Common myeloid progenitor, CD34-positive (primary cell): Measurements from ENCODE around the gene ZNF594.
"Not testable (repeated sequence)": the region's sequence is repeated elsewhere in the genome, so short reads cannot be mapped to it uniquely, and the experiment has no call there.

Experiments
- CTCF ChIA-PET: fragments of 350-600 bp; sonication (Branson Sonifier 250); formaldehyde crosslinking; loops from one replicate; lab custom pipeline; 2021; ENCODE audit warnings: antibody characterized with exemption; lab: Charles Lee
- POLR2A ChIA-PET: fragments of 350-600 bp; sonication (Branson Sonifier 250); formaldehyde crosslinking; loops from one replicate; lab custom pipeline; 2021; ENCODE audit warnings: antibody characterized with exemption; lab: Charles Lee
- DNase-seq, 3 donors: peaks; one replicate each; pipeline versions ENCODE4 v3.0.0 to v3.0.0-alpha.2; 2013
- H3K27ac ChIP-seq, 2 experiments: 1 replicate in 1 of 2; 2 replicates in 1 of 2; pipeline ENCODE4 v1.7.0; 2013; ENCODE audit warnings: inconsistent platforms in 2 of 2, low read length in 2 of 2, mild to moderate bottlenecking in 2 of 2, low read depth in 1 of 2, moderate library complexity in 1 of 2; ENCODE audit not compliant: severe bottlenecking in 2 of 2, insufficient read depth in 1 of 2, poor library complexity in 1 of 2
- H3K27me3 ChIP-seq, 5 experiments: replicated peaks in 2 of 5; 1 replicate in 3 of 5; 2 replicates in 2 of 5; pipeline versions ENCODE4 v1.6.1 to v1.7.0; 2013; ENCODE audit warnings: low read length in 4 of 5, mild to moderate bottlenecking in 2 of 5, moderate library complexity in 2 of 5, inconsistent platforms in 1 of 5; ENCODE audit not compliant: insufficient read depth in 5 of 5, control insufficient read depth in 4 of 5
- H3K36me3 ChIP-seq, 4 experiments: 1 replicate in 2 of 4; 2 replicates in 2 of 4; pipeline versions ENCODE4 v1.6.1 to v1.7.0; 2013; ENCODE audit warnings: low read length in 3 of 4, control low read depth in 1 of 4, mild to moderate bottlenecking in 1 of 4; ENCODE audit not compliant: control insufficient read depth in 4 of 4, insufficient read depth in 4 of 4
- H3K4me1 ChIP-seq, 4 experiments: 1 replicate in 3 of 4; 2 replicates in 1 of 4; pipeline versions ENCODE4 v1.6.1 to v1.7.1; 2013; ENCODE audit warnings: low read length in 3 of 4, mild to moderate bottlenecking in 3 of 4, control low read depth in 1 of 4, inconsistent platforms in 1 of 4, moderate library complexity in 1 of 4; ENCODE audit not compliant: control insufficient read depth in 4 of 4, insufficient read depth in 4 of 4; ENCODE audit errors: control extremely low read depth in 1 of 4
- H3K4me3 ChIP-seq, 7 experiments: 1 replicate in 4 of 7; 2 replicates in 3 of 7; pipeline versions ENCODE4 v1.5.1 to v1.7.0; 2013; ENCODE audit warnings: mild to moderate bottlenecking in 7 of 7, low read length in 6 of 7, moderate library complexity in 6 of 7, inconsistent platforms in 2 of 7, low read depth in 2 of 7, control low read depth in 1 of 7; ENCODE audit not compliant: insufficient read depth in 4 of 7, control insufficient read depth in 1 of 7; ENCODE audit errors: extremely low read depth in 1 of 7
- H3K9me3 ChIP-seq, 5 experiments: 1 replicate in 4 of 5; 2 replicates in 1 of 5; pipeline versions ENCODE4 v1.6.1 to v1.7.1; 2013; ENCODE audit warnings: low read length in 4 of 5, mild to moderate bottlenecking in 2 of 5, inconsistent platforms in 1 of 5, low read depth in 1 of 5, moderate library complexity in 1 of 5; ENCODE audit not compliant: control insufficient read depth in 4 of 5, insufficient read depth in 2 of 5; ENCODE audit errors: control extremely low read depth in 1 of 5
- WGBS: methylation state at CpG from one replicate; pipeline ENCODE4 v1.1.5; 2013; ENCODE audit not compliant: insufficient coverage; 5-methylcytosine and 5-hydroxymethylcytosine counted together

The ZNF594 gene

DNA sequence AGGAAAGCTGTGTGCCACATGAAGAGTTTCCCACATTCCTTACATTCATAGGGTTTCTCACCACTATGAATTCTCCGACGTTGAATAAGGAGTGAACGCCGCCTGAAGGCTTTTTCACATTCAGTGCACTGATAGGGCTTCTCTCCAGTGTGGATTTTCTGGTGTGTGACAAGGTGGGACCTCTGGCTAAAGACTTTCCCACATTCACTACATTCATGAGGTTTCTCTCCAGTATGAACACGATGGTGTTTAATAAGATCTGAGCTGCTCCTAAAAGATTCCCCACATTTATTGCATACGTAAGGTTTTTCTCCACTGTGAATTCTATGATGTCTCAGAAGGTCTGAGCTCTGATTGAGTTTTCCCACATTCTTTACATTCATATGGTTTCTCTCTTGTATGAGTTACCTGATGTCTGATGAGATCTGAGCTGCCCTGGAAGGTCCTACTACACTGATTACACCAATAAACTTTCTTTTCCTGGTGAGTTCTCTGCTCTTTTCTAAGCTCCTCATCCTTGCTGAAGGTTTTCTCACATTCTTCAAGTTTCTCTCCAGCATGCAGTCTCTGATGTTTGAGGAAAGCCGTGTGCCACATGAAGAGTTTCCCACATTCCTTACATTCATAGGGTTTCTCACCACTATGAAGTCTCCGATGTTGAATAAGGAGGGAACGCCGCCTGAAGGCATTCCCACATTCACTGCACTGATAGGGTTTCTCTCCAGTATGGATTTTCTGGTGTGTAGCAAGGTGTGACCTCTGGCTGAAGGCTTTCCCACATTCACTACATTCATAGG is 10.0 kb downstream of the ZNF594 start:
- H3K4me3 ChIP-seq, result peak overlapping the region in 1 of 7 experiments; percentile 19
- H3K27ac ChIP-seq, result no peak overlapping the region
- no peaks in the 10 kb centered on the region for H3K4me1 ChIP-seq
- 100% methylated on average over 4 of the region's 10 CpGs for WGBS
- no peak for DNase-seq
- peaks cover 0 to 29% (median 8%) of the 10 kb centered on the region in 4 experiments for H3K36me3 ChIP-seq
- H3K9me3 ChIP-seq, result peaks cover 13 to 91% (median 67%) of the 10 kb centered on the region in 5 experiments
- ChIA-PET CTCF (interaction anchor here (1.2 to 1.4 kb wide), 3 partner anchors 12 to 71 kb away, joined by 3 to 4 read pairs (median 3); no protein-coding TSS in a partner anchor), POLR2A (no interaction called here)
- H3K27me3 ChIP-seq, result no peaks in the 10 kb centered on the region

DNA sequence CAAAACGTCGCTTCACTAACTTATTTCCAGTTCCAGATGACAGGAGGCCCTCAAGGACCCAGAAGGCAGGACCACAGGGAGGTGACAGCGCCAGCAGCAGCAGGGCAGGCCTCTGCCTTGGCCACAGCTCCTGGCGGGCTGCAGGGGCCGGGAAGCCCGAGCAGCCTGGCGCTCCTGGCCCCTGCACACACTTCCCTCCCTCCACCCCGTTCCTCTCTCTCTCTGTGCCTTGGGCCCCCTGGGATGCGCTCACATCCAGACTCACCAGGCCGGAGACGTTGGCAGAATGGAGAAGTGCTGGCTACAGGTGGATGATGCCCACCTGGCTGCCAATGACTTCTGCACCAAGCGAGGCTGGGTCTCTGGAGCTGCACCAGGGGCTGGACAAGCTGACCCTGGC is 12.7 kb downstream of the ZNF594 start:
- H3K4me3 ChIP-seq, result no peak overlapping the region
- POLR2A ChIA-PET, result no interaction called here
- peaks cover 4 to 34% (median 9%) of the 10 kb centered on the region in 4 experiments for H3K36me3 ChIP-seq
- no peaks in the 10 kb centered on the region for H3K27me3 ChIP-seq
- CTCF ChIA-PET, result no interaction called here
- WGBS, result 98% methylated on average over 12 of the region's 12 CpGs
- no peaks in the 10 kb centered on the region for H3K4me1 ChIP-seq
- DNase-seq, result no peak
- no peak overlapping the region for H3K27ac ChIP-seq
- peaks cover 13 to 86% (median 62%) of the 10 kb centered on the region in 5 experiments for H3K9me3 ChIP-seq

DNA sequence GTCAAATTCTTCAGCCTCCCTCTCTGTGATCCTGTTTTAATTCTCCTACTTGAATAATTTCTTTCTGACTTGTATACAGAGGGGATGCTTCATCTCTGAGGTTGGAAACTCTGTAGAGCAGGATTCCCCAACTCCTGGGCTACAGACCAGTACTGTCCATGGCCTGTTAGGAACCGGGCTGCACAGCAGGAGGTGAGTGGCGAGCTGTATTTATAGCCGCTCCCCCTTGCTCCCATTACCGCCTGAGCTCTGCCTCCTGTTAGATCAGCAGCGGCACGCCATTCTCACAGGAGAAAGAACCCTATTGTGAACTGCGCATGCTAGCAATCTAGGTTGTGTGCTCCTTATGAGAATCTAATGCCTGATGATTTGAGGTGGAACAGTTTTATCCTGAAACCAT is 16.6 kb downstream of the ZNF594 start:
- H3K27me3 ChIP-seq, CTCF ChIA-PET, H3K4me3 ChIP-seq, H3K27ac ChIP-seq, DNase-seq, POLR2A ChIA-PET, H3K4me1 ChIP-seq: not testable (repeated sequence)
- Histone ChIP-seq H3K36me3 (peaks cover 2 to 25% (median 7%) of the 10 kb centered on the region in 4 experiments), H3K9me3 (peaks cover 2 to 47% (median 26%) of the 10 kb centered on the region in 5 experiments)
- 100% methylated on average over 5 of the region's 7 CpGs for WGBS

DNA sequence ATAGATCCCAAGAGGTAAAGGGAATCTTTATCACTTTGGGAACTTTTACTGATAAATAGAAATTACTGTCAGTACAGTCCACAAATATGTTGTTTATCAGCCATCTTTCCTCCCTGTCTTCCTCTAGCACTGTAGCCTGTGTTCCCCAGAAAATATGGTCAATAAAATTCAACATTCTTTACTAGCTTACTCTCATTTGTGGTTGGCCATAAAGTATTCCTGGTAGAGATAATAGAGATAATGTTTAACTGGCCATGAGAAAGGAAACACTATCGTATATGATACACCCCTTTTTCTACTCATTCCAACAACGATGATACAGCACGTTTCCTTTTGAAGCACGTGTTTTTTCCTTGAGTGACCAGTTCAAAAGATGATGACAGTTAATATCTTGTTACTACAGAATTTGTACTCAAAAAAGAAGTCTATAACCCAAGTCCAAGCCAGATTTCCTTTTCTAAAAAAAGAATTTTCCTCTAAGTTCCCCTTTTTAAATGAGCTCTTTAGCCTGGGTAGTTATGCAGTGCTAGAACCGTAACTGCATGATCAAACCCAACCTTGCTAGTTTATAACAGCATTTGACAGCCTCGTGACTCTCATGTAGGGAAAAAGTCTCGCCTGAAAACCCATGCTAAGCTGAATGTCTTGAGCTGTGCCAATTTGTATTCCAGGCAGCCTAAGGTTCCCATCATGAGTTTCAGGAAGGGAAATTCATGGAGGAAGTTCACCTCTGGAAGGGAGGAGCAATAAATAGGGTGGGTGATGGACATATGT is 25.7 kb downstream of the ZNF594 start:
- CTCF ChIA-PET, H3K36me3 ChIP-seq, H3K27ac ChIP-seq, H3K27me3 ChIP-seq, H3K9me3 ChIP-seq, POLR2A ChIA-PET: not testable (repeated sequence)
- peak; percentile 32 to 80 (median 68) for DNase-seq
- WGBS, result 0% methylated on average over 3 of the region's 7 CpGs
- peak overlapping the region in 1 of 7 experiments; percentile 23 for H3K4me3 ChIP-seq
- peaks cover 2 to 21% (median 12%) of the 10 kb centered on the region in 4 experiments for H3K4me1 ChIP-seq

DNA sequence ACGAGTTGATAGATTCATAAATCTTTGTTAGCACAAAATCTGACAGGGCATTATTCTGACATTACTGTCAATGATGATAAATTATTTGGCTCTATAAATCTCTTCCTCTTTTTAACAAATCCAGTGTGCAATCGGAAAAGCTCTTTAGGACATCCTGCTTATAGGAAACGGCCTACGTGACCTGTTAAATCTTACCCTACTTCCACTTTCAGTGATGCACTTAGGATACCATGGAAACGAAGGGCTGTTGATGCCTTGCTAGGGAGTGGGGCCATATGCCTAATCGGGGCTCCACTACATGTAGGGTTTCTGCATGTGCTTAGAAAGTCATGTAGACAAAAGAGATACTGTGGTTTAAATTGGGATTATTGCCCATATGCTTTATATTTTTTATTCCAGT is 27.2 kb downstream of the ZNF594 start:
- H3K4me1 ChIP-seq, result peaks cover 2 to 21% (median 12%) of the 10 kb centered on the region in 4 experiments
- no peaks in the 10 kb centered on the region for H3K36me3 ChIP-seq
- ChIA-PET POLR2A (no interaction called here), CTCF (no interaction called here)
- H3K9me3 ChIP-seq, result no peaks in the 10 kb centered on the region
- peak in 2 of 3 donors; percentile 61 to 80 for DNase-seq
- no peak overlapping the region for H3K4me3 ChIP-seq
- no peaks in the 10 kb centered on the region for H3K27me3 ChIP-seq
- no peak overlapping the region for H3K27ac ChIP-seq
- 0% methylated on average over 1 of the region's 6 CpGs for WGBS

- CTCF ChIA-PET, H3K9me3 ChIP-seq, H3K4me3 ChIP-seq, H3K36me3 ChIP-seq, DNase-seq, H3K27ac ChIP-seq, POLR2A ChIA-PET, H3K27me3 ChIP-seq: not testable (repeated sequence)
- WGBS, result no CpG with 5 or more reads among the region's 3 CpGs
- H3K4me1 ChIP-seq, result peaks cover 0 to 21% (median 12%) of the 10 kb centered on the region in 4 experiments
Measured at GRCh38 chr17:5161793-5162192, 29.9 kb downstream of the ZNF594 start.

GRCh38 chr17:5160702-5161101 is 31.0 kb downstream of the ZNF594 start:
- H3K27ac ChIP-seq, POLR2A ChIA-PET, H3K4me3 ChIP-seq, DNase-seq, CTCF ChIA-PET, H3K9me3 ChIP-seq, H3K27me3 ChIP-seq, H3K36me3 ChIP-seq: not testable (repeated sequence)
- peaks cover 0 to 12% (median 6%) of the 10 kb centered on the region in 4 experiments for H3K4me1 ChIP-seq
- no CpG with 5 or more reads among the region's 1 CpG for WGBS
